GM19324 (cell line): ENCODE results near the gene USP21.

Experiments used
- ATAC-seq: cut with Tn5 transposase; IDR thresholded peaks from one replicate; pipeline ENCODE4 v1.9.1; 2021; ENCODE audit warnings: mild to moderate bottlenecking, moderate library complexity; ENCODE audit not compliant: unreplicated experiment, low FRiP score

The USP21 gene

DNA sequence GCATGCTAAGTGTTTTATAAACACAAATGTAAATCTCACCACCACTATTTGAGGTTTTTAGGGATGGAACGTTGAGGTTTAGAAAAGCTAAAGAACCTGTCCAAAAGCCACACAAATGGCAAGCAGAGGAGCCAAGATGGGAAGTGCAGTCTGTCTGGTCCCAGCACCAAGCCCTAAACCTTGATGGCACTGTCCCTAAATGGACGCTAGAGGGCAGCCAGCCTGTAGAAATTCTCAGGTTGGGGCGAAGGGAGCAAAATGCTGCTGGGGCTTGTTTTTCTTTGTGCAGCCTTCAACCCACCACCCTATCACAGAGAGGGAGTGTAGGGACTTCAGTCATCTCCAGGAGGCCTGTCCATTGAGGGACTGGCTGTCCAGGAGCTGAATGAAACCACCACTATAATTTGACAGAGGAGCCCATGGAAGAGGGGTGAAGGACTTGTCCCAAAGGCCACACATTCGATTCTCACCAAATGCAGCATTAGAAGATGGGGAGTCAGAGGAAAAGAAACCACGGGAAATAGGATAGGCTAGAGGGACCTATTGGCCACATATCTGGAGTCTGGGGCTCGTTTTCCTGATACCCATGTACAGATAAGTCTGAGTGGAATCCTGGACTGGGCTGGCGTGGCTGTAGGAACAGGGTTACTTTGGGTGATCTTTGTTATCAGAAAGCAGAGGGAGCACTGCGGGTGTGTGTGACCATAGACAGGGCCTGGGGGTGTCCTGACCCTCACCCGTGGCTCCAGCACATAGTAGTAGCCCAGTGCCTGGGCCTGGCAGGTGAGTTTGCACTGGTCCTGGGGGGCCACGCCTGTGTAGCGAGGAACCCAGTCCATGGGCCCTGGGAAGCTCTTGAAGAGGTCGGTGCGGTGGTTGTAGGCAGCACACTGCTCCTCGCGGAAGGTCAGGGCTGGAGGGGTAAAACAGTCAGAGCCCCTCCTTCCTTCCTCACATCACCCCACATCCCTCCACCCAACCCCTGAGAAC is 33.5 kb downstream of the USP21 start:
- peak; percentile 53 for ATAC-seq

DNA sequence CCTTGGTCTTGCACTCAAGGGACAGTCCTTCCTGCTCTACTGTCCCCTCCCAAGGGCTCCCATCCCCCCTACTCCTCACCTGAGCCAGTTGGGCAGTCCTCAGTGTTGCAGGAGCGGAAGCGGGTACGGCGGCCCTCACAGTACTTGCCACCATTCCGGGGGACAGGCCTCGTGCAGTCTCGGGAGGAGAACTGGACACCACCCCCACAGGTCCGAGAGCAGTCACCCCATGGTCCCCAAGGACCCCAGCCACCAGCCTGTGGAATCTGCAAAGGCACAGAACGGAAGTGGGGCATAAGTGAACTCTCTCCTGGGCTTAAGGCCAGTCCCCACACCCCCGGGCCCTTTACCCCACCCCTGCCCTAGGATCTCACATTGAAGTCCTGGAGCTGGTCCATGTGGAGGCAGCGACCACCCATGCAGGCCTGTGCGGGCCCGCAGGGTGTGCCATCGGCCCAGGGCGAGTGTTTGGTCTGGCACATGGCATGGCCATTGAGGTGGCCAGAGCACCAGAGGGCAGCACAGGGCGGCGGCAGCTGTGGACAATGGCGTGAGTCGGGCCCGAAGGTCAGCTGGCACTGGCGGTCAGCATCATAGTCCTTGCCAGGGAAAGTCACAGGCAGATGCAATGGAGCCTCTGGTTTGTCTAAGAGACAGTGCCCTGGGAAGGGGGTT is 34.4 kb downstream of the USP21 start:
- no peak for ATAC-seq

DNA sequence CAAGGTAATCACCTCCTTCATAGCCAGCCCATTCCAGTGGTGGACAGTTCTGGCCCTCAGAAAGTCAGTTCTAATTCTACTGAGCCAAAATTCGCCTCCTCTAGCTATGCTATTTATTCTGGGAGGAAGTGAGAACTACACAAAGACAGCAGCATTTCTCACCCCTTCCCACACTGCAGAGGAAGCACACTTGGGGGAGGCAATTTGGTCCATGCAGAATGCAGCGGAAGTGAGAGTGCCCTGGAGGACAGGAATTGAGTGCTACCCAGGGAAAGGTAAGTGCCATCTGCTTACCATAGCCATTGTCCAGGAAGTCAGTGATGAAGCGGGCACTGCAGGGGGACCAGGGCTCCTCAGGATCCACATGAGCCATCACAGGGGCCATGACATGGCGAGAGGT is 35.9 kb downstream of the USP21 start:
- no peak for ATAC-seq

GRCh38 chr1:161196111-161196510 is 36.8 kb downstream of the USP21 start:
- ATAC-seq, result no peak

DNA sequence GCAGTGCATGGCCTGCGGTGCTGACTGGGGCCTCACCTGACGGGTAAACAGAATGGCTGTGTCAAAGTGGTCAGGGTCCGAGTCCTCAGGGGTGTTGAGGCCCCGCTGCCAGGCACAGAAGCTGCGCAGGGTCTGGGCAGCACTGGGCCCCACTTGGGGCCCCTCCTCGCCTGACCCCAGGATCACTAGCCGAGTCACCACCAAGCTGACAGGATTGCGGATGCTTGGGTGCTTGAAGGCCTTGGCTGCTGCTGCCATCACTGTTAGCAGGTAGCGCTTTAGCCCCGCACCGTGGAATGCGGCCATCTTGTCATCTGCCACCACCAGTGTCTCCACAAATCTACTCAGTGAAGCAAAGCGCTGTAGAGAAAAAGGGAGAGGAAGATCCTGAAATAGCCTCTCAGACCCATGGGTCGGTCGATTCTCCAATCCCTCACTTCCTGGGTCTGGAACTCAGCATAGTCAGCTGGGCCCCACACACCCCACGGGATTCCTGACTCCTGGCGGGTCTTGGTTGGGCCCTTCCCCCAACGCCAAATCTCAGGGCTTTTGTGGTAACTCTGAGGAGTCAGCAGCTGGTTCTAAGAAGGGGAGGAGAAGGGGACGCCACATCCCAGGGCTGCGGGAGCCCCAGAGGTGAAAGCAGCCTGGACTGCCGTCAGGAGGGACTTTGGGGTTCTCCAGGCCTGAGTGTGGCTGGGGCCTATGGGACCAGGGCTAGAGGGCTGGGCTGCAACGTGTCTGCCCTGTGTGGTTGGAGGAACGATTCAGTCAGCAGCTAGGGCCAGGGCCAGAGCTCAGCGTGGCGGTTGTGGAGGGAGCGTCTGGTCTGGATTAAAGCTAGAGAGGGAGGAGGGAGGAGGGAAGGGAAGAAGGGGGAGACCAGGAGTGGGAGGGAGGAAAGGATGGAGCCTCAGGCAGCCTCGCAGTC is 37.5 kb downstream of the USP21 start:
- no peak for ATAC-seq

DNA sequence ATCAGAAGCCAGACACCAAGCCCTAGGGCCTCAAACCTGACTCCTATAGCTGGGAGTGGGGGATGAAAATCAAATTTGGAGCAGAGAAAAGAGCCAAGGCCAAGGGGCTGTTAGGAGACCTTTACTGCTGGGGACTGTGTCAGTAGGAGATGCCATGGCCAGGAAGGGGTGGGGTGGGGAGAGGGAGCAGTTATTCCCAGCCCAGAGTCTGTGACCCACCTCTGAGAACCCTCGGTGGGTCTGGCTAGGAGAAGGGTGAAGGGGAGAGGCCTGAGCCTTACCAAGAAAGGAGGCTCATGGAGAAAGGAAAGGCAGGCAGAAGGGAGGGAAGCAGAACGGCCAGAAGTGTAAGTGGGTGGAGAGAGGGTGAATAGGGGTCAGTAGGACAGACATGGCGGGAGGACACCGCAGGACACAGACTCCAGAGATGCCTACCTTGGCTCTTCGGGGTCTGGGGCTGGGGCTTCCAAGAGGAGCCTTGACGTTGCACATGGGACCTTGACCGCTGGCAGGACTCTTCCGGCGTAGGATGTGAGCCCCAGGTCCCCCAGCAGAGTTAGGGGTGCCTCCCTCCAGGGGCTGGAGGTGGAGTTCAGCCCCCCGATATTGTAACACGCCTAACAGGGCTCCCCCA is 38.4 kb downstream of the USP21 start:
- ATAC-seq, result no peak

GRCh38 chr1:161198194-161198896 is 39.0 kb downstream of the USP21 start:
- no peak for ATAC-seq

- ATAC-seq, result no peak
Observed at GRCh38 chr1:161198897-161199431, 39.7 kb downstream of the USP21 start, which contains the start of gene ADAMTS4. TSS of gene ADAMTS4 (minus strand) at chr1:161199054. CDS start at chr1:161198627, 427 bp downstream.

- ATAC-seq, result no peak
Observed at GRCh38 chr1:161199506-161200139, 40.3 kb downstream of the USP21 start.

DNA sequence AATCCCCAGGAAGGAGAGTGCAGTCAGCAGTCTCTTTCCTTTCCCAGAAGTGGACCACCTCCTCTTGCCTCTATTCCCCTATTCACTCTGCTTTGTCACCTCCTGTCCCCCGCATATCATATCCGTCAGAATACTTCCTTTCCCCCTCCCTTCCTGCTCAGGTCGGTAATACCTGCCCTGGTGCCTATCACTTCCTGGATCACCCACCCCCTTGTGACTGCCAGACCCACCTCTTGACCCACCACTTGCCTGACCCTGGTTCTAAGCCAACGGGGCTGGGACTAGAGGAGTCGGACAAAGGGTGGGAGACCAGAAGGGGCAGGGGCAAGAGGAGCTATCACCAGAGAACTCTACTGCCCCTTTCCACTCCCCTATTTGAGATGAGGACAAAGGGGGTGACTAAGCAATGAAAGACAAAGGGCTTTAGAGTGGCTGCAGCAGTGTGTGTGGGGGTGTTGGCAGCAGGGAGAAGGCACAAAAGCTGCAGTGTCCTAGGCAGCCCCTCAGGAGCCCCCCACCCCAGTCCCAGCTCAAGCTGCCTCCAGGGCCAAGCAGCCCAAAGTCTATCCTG is 41.2 kb downstream of the USP21 start:
- no peak for ATAC-seq

DNA sequence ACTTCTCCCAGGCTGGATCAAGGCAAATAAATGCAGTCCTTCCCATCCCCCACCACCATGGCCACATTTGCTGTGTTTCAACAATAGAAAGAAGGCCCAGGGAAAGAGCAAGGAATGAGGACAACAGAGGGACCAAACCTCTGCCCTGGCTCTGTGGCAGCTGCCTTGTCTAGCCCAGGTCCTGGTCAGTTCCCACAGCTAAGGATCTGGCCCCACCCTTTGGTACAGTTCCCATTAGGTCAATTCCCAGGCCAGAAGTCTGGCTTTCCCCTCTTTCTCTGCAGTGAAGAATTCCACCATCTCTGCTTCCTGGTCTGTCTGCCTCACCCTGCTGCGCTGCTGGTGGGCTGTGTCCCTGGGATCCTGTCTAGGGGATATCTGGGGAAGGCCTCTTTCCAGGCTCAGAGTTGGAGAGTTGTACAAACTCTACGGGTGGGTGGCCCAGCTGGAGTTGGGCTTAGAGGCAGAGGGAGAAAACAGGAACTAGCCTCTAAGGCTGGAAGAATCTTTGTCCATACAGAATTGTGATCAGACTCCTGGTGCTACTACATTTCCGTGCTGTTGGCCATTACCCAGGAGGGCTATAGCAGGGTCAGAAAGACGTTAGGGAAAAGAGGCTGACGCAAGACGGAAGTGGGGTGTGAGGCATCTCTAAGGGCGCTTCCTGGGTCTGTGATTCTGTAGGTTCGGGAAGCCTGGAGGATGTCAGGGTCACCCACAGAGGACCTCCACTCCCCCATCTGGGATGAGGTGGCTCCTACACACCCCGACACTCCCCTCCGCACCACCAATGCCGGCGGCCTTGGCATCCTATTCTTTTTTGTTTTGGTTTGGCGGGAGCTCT is 41.9 kb downstream of the USP21 start:
- ATAC-seq, result no peak

DNA sequence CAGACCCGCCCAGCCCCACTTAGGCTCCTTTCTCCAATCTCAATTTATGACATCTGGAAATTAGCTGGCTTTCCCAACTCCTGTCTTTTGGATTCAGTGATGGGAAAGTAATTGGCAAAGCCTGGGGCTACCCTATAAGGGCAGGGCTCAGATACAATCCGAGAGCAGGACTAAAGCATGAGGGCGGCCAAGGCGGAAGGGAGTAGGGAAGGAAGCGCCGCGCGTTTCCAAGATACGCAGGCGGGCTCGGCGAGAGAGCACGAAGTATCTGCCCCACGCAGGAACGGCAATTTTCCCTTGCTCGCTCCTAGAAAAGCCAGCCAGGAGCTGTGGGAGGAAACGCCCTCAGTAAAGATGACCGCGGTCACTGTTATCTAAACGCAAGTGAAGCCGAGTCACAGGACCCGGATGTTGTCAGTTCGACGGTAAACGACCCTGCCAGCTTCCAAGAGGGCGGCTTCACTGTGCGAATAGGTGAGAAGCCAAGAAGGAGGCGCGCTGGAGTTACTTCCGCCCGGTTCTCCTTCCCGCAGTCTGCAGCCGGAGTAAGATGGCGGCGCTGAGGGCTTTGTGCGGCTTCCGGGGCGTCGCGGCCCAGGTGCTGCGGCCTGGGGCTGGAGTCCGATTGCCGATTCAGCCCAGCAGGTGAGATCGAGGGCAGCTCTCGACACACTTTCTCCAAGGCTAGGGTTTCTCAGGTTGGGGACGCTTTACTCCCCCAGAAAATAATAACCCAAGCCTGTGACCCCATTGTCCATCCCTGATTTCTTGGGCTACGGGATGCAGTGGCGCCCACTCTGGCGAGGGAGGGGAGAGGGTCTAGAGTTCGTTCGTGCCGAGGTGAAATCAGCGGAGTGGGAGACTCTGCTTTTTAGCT is 42.8 kb downstream of the USP21 start, which contains the start of gene NDUFS2:
Gene NDUFS2 (plus strand): TSS at position 532 of the 877 bp plus-strand sequence. CDS start 19 bp downstream, at position 551.
- ATAC-seq, result peak; percentile 90

GRCh38 chr1:161206411-161207140 is 47.3 kb downstream of the USP21 start:
- ATAC-seq, result no peak

- ATAC-seq, result no peak
Observed at GRCh38 chr1:161207173-161207572, 47.9 kb downstream of the USP21 start.

DNA sequence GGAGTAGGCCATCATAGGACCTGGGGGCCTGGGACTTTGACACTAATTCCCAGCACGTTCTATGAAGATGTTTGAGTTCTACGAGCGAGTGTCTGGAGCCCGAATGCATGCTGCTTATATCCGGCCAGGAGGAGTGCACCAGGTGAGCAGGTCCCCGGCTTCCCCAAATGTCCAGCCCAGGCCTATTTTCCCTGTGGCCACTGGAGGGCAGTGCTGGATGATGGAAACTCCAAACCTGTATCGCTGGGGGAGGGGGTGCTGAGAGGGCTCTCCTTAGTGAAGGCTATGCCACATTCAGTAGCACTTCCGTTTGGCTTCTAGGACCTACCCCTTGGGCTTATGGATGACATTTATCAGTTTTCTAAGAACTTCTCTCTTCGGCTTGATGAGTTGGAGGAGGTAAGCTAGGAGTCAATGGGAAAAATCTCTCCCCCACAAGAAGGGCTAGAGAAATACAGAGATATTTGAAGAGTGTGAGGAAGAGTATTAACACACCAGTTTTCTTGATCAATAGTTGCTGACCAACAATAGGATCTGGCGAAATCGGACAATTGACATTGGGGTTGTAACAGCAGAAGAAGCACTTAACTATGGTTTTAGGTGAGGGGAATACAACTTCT is 50.6 kb downstream of the USP21 start:
- ATAC-seq, result no peak
